GM21737 (cell line): ENCODE results near the gene TLR4.

Source experiments
- ATAC-seq: cut with Tn5 transposase; IDR thresholded peaks from one replicate; pipeline ENCODE4 v1.9.1; 2021; ENCODE audit warnings: mild to moderate bottlenecking, moderate library complexity; ENCODE audit not compliant: unreplicated experiment

Gene TLR4

DNA sequence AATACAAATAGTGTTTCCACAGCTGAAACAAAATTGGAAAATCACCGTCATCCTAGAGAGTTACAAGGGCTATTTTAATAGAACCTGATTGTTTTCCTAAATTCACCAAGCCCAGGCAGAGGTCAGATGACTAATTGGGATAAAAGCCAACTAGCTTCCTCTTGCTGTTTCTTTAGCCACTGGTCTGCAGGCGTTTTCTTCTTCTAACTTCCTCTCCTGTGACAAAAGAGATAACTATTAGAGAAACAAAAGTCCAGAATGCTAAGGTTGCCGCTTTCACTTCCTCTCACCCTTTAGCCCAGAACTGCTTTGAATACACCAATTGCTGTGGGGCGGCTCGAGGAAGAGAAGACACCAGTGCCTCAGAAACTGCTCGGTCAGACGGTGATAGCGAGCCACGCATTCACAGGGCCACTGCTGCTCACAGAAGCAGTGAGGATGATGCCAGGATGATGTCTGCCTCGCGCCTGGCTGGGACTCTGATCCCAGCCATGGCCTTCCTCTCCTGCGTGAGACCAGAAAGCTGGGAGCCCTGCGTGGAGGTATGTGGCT is at the start of gene TLR4:
Gene TLR4 (plus strand): TSS at position 380 of the 552 bp plus-strand sequence. CDS start 70 bp downstream, at position 450.
- ATAC-seq, result peak; percentile 98

DNA sequence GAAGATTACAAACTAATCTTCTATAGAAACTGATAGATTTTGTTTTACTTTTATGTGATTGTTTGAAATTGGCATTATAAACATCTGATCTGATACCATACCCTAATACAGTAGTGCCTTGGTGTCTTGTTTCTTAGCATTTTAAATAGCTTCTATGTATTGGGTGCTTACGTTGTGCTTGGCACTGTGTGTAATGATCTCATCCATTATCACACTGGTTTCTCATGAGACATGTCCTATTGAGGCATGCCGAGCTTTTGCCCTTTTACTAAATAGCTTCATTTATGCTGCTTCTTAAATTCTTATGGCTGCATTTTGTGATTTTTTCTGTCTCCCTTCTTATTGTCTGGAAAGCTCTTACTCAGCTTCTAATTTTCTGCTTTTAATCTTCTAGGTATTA is 48.2 kb upstream of the TLR4 start:
- no peak for ATAC-seq

DNA sequence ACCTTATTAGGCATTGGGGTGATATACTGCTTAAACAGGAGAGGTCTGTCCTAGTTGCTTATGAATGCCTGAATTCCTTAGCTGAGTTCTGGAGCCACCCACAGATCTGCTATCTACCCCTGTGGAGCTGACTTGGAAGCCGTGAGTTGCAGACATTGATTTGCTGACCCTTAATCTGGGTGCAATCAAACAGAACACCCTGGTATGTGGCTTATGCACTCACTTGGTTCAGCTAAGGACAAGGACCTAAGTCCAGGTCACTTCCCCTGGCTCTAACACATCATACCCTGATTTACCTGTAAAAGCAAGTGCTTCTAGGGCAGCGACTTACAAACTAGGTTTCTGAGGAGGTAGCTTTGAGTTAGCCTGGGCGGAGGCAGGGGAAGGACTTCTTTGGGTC is 41.6 kb upstream of the TLR4 start:
- no peak for ATAC-seq

DNA sequence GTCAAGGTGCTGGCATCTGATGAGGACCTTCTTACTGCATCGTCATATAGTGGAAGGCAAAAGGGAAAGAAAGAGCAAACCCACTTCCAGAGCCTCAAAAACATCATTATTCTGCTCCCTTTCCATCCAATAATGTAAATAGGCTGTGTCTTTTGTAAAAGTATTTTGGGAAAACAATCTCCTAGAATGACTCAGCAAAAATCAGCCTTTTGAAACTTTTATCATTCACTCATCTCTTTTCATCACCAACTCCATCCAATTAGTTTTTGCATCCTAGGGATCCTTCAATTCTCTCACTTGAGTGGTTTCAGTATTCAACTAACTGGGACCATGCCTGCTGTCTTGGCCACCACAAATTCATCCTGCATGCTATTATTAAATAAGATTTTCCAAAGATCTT is 39.8 kb upstream of the TLR4 start:
- ATAC-seq, result no peak

DNA sequence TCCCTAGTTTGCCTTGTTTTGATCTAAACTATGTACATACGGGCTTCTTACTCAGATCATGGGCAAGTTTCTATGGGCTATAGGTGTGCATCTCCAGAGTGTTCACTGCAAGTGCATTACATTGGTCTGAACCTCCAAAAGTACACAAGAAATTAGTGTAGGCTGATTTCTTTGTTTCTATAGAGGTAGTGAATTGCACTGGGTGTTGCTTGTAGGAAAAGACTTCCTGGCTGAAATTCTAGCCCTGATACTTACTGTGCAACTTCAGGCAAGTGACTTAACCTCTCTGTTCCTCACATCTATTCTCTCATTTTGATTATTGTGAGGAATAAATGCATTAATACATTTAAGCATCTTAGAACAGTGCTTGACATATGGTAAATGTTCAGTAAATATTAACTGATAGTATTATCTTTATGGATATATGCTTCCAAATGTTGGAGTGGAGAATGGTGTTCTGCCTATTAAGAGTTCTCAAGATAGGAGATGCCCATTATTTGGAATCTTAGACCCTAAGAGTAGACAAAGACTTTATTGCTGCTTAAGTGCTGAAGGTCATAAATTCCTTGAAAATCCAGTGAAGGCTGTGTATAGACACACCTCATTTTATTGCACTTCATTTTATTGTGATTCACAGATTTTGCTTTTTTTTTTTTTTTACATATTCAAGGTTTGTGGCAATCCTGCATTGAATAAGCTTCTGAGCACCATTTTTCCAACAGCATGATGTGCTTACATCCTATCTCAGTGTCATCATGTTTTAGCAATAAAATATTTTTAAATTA is 38.4 kb upstream of the TLR4 start:
- no peak for ATAC-seq

DNA sequence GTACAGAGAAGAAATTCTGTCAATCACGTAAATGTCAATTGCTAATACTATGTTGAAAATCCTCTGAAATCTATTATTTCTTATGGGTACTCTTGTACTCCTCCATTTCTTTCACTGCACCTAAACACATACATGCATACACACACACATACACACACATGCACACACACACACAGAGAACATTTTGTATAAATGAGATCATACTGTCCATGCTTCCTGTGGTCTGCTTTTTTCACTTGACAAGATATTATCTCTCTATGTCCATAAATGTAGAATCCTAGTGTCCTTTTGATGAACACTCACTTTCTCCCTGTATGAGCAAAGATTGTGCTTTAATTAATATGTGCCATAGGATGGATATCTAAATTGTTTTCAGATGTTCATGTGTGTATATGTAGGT is 32.7 kb upstream of the TLR4 start:
- no peak for ATAC-seq

DNA sequence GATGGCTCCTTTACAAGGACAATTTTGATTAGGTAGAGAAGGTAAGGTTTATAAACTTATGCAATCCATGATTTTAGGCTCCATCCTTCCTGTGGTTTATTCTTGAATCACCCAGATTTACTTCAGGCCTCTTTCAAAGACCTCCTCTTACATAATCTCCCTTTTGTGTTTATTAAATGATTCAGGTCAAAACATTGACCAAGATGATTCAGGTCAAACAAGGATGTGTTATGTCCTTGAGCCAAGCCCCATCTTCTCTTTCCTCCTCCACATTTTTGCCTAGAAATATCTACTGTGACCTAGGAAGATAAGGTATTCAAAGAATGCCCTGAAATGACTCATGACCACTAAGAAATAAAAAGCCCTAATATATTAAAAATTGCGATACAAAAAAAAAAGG is 31.8 kb upstream of the TLR4 start:
- ATAC-seq, result no peak

DNA sequence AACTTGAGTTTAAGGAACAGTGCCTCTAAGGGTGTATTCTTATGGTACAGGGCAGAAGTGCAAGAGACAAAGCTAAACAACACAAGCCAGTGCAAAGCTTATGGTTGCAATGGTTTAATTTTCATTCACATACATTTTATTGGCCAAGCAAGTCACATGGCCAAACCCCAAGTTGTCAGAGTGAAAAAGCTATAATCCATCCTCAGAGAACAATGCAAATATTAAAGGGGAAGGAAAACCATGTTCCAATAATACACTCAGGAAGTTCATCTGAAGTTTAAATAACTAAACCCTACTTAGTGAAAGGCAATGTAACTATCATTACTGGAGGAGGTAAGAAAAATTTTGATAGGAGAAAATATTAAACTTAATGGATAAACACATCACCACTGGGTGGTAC is 26.6 kb upstream of the TLR4 start:
- no peak for ATAC-seq

DNA sequence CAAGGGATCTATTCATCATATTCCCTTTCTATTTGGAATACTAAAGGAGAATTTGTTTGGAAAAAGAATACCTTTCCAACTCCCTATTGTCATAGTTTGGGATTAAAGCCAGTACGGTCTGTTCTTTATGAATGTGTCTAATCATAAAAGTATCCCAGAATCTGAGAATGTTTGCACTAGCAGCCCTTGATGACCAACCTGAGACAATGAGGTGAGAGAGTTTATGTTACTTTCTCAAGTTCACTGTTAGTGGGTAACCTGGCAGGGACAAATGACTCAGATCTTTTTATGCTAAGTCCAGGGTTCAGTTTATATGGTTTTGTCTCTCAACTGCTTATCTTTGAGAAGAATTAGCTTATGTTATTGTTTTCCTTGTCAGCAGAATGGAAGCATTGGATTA is 25.3 kb upstream of the TLR4 start:
- ATAC-seq, result no peak

DNA sequence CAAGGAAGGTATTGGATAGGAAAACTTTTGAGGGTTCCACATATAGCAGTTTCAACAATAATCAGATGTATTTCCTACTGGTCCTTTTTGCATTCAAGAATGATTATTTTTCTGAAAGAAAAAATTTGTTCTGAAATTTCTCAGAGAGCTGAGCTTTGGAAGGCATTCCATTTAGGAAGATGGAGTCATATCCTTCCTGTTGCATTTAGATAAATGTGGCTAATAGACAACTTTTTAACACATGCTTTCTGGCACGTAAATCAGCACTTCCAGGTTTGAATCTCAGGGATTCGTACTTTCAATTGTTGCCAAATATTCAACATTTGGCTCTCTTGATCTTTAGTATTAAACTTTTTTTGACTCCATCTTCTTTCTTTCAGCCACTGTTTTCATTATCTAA is 24.8 kb upstream of the TLR4 start:
- no peak for ATAC-seq

DNA sequence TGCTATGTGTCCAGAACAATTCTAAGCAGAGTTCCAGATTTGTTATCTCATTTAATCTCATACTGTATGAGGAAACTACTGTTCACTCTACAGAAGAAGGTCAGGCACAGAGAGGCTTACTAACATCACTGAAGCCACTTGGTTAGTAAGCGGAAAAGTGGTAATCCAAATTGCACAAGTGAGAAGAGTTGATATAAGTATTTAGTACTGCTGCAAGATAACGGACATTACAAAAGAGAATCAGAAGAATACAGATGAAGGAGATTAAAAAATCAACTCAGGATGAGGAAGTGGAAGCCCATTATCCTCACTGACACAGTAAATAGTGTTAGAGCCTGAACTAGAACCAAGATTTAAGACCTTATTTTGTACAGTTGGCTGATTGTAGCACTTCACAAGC is 22.3 kb upstream of the TLR4 start:
- ATAC-seq, result no peak

DNA sequence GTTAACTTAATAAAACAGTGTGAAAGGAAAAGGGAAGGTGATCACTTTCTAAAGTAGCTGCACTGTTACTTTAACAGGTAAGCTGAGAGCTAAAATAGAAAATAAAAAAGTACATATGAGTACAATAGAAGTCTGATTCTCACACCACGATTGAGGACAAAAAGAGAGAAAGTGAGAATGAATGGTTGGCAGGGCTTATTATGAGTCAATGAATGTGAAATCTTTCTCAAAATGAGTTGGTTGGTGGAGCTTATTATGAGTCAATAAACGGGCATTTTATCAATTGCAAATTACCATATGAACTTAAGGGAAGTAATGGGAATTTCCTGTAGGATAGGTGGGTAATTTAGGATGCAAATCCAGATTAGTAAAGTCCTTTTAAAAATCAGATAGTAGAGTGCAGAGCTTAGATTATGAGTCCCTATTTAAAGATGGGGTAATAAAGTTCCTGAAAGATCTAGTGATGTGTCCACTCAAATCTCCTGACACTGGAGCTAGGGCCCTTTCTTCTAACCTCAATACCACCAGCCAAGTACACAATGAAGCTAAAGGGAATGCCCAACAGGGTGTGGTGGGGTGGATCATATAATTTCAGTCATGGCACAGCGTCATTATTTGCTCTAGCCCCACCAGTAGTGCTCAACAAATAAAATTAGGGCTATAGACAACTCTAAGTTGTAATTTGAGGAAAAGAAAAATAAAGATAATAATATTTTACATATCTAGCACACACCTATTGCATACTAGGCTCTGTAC is 21.1 kb upstream of the TLR4 start:
- no peak for ATAC-seq

DNA sequence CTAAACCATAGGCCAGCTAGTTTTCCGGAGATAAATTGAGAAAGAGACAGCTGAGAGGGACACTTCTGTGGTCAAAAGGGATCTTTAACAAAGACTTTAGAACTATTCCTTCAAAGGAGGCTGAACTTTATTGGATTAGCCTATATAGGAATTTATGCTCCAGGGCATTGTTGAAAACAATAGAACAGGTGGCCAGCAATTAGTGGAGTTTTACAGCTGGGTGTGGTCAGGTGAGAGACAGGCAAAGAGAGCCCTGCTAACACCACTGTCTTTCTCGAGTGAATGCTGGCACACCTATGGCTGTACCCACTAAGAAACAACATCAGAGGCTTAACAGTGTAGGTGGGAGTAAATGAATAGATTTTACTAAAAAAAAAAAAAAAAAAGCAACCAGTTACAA is 16.7 kb upstream of the TLR4 start:
- ATAC-seq, result no peak

DNA sequence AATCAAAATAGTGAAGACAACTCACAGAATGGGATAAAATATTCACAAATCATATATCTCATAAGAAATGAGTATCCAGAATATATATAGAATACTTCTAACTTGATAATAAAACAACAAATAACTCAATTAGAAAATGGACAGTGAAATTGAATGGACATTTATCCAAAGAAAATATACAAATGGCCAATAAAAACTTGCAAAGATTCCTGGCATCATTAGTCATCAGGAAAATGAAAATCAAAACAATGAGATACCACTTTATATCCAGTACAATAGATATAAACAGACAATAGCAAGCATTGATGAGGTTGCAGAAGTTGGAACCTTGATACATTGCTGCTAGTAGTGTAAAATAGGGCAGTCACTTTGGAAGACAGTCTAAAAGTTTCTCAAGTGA is 12.8 kb upstream of the TLR4 start:
- no peak for ATAC-seq

DNA sequence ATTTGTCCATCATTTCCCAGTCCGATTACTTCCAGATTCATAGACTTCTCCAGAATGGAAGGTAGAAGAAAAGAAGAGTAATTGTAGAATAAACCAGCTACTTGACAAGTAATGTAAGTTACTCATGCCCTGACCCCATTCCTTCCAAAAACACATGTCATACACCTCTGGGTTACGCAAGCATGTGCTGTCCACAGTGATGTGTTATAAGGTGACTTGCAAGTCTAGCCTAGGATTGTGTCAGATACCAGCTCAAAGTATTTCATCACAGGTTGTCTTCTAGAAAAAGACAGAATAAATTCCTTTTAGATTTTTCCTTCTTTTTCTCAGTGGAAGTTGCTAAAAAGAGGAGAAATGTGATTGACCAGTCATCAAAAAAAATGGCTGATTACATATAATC is 8.0 kb upstream of the TLR4 start:
- no peak for ATAC-seq

DNA sequence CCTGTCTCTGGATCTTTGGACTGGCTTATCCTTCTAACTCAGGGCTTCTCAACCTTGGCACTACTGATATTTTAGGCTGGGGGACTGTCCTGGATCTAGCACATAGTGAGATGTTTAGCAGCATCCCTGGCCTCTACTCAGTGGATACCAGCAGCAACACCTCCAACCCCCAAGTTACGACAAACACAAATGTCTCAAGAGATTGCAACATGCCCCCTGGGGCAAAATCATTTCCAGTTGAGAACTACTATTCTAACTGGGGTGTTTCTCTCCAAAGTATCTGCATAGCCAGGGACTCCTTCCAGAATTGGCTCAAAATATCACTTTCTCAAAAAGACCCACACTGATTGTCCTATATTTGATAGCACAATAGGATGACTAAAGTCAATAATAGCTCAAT is 7.2 kb upstream of the TLR4 start:
- no peak for ATAC-seq

DNA sequence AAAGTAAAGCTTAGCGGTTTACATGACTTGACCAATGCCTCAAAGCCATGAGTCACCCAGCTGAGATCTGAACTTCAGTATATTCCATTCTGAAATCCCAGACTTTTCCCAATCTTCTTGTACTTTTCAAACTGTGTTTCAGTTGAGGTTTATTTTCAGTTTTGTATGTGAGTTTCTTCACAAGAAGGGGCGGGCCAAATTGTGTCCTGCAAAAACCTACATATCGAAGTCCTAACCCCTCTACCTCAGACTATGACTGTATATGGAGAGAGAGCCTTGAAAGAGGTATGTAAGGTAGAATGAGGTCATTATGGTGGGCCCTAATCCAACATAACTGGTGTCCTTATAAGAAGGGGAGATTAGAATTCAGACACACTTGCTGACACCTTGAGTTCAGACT is 666 bp upstream of the TLR4 start:
- ATAC-seq, result no peak

DNA sequence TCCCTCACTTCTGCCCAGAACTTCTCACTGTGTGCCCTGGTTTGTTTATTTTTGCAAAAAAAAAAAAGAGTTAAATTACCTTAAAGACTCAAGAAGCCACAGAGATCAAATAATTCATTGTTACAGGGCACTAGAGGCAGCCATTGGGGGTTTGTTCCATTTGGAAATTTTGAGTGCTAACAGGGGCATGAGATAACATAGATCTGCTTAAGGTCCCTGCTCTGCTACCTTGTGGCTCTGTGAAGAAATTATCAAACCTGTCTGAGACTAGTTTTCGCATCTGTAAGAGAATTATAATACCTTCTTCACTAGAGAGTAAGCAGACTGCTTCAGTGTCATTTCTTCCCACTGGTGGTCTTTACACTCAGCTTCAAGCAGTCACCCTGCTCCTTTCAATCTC is 394 bp downstream of the TLR4 start:
- peak; percentile 8 for ATAC-seq

DNA sequence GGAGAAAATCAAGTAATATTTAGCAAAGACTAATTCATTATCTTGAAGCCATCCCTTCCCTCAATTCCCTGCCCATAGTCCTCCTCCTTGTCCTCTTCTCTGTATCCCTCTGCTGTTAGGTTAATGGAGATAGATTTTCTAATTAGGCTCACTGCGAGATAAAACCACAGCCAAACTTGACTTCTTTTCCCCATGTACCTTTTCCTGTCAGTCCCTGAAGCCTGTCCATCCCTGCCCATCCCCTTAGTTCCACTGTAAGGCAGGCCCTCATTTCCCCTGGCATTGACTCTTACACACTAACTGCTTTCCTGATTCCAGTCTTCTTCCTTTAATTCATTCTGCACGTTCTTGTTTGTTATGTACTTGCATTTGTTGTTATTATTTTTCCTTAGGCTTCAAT is 1.2 kb downstream of the TLR4 start:
- ATAC-seq, result no peak

DNA sequence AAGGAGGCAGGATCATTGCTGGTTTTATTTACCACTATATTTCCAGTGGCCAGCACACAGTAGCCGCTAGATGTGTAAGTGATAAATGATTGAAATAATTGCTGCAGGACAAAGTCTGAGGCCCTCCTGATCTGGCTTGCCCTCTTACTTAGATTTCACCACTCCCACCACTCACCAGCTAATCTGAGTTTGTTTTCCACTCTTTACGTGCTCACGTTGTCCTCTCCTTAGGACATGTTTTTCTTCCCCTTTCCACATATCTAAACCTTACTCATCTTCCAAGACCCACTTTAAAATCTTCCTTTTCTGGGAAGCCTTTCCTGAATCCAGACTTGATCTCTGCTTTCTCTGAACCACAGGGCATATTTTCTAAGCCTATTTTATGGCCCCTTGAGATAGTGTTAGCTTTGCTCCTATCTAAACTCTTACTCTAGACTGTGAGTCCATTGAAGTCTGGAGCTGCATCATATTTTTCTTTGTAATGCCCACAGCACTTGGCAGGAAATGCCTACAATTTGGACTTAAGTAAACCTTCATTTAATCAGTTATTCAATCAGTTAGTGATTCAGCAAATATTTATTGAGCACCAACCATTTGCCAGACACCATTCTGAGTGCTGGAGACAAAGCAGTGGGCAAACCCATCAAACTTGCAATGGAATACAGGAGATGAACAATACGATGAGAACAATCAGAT is 2.4 kb downstream of the TLR4 start:
- ATAC-seq, result no peak

DNA sequence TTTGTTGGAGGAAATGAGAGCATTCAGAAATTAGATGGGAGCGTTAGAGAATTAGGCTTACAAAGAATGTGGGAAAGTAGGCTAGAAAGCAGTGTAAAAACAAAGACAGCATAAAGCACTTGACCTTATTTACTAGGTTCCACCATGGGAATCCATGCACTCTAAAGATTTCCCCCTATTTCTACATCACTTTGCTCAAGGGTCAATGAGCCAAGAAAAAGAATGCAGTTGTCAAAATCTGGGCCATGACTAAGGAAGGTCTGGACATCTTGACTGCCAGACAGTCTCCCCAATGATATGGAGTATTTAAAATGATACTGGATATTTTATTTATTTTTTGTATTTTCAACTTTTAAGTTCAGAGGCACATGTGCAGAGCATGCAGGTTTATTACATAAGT is 3.4 kb downstream of the TLR4 start:
- no peak for ATAC-seq

DNA sequence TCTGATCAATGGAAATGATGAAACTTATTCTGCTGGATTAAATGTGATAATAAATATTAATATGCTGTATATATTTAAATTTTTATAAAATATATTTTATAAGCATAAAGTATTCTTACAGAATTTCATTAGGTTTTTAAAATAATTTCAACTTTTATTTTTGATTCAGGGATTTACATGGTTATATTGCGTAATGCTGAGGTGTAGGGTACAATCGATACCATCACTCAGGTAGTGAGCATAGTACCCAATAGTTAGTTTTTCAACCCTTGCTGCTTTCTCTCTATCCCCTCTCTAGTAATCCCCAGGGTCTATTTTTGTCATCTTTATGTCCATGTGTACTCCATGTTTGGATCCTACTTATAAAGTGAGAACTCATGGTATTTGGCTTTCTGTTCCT is 5.7 kb downstream of the TLR4 start:
- no peak for ATAC-seq
